ENCODE measurements around the gene TMEM38B. TPM values are rescaled to one million over a fixed set of nuclear protein-coding genes. Genes with fewer than 3 reads are reported as not detected.
"Not testable (repeated sequence)": the region's sequence is repeated elsewhere in the genome, so short reads cannot be mapped to it uniquely, and the experiment has no call there.

TMEM38B gene
- total RNA-seq, 1 experiment from 2014 or later, result 12.5 TPM

DNA sequence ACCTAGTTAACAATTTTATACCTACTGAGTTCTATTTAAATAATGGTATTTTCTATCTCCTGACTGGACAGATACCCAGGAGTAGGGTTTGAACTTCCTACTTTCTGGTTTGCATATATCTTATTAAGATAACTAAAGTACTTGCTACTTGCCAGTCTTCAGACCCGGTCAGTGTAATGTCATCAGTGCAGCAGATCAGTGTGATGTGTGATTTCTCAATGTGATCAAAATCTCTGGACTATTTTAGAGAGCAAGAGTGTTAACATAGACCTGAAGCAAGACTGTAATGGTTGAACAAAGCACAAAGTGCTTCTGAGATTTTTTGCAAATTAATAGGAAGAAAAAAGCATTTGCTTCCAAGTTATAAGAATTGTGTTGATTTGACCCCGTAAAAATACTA, 6.8 kb downstream of the TMEM38B start:
- Mint-ChIP-seq H3K27ac (ENCODE audit: low read depth, unreplicated experiment) (no peak overlapping the region), H3K4me1 (ENCODE audit: insufficient read depth, unreplicated experiment) (peaks cover 15% of the 10 kb centered on the region), H3K36me3 (ENCODE audit: insufficient read depth, unreplicated experiment) (no peaks in the 10 kb centered on the region), H3K27me3 (ENCODE audit: insufficient read depth, unreplicated experiment) (no peaks in the 10 kb centered on the region), H3K4me3 (ENCODE audit: unreplicated experiment) (no peak overlapping the region), H3K9me3 (ENCODE audit: unreplicated experiment) (no peaks in the 10 kb centered on the region)
- POLR2A ChIA-PET, result no interaction called here
- DNase-seq (ENCODE audit: unreplicated experiment), result no peak
- no TSS peak for BruUV-seq (replicated peaks)
- CTCF ChIA-PET, result interaction anchor here (0.5 to 1.8 kb wide), 3 partner anchors 9 to 32 kb away, joined by 4 to 6 read pairs (median 5); no protein-coding TSS in a partner anchor
- intact Hi-C loops (cut with micrococcal nuclease), result no loop called here
- TF ChIP-seq, protein P1, sequence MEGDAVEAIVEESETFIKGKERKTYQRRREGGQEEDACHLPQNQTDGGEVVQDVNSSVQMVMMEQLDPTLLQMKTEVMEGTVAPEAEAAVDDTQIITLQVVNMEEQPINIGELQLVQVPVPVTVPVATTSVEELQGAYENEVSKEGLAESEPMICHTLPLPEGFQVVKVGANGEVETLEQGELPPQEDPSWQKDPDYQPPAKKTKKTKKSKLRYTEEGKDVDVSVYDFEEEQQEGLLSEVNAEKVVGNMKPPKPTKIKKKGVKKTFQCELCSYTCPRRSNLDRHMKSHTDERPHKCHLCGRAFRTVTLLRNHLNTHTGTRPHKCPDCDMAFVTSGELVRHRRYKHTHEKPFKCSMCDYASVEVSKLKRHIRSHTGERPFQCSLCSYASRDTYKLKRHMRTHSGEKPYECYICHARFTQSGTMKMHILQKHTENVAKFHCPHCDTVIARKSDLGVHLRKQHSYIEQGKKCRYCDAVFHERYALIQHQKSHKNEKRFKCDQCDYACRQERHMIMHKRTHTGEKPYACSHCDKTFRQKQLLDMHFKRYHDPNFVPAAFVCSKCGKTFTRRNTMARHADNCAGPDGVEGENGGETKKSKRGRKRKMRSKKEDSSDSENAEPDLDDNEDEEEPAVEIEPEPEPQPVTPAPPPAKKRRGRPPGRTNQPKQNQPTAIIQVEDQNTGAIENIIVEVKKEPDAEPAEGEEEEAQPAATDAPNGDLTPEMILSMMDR (IDR thresholded peaks at IDR 0.05; ENCODE audit: unreplicated experiment), result no peak

DNA sequence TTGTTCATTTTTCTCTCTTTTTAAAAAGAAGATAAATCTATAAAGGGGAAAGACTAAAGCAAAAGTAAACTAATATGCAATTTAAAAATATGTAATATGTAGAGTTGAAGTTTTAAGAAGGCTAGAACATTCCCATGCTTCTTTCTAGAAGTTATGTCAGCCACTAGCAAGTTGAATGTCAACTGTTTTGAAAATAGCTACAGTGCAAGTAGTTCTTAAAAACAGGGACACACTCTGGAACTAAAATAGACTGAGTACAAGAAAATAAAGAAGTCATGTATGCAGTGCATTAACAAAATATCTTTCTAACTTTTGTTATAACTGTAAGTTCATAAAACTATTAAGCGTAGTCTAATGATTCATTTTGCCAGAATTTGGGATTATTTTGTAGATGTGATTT, 7.9 kb downstream of the TMEM38B start:
- H3K9me3 Mint-ChIP-seq (ENCODE audit: unreplicated experiment), result no peaks in the 10 kb centered on the region
- no TSS peak for BruUV-seq (replicated peaks)
- intact Hi-C loops (cut with micrococcal nuclease), result no loop called here
- DNase-seq (ENCODE audit: unreplicated experiment), result no peak
- H3K4me1 Mint-ChIP-seq (ENCODE audit: insufficient read depth, unreplicated experiment), result peaks cover 9% of the 10 kb centered on the region
- H3K27ac Mint-ChIP-seq (ENCODE audit: low read depth, unreplicated experiment), result no peak overlapping the region
- no peak overlapping the region for H3K4me3 Mint-ChIP-seq (ENCODE audit: unreplicated experiment)
- no peaks in the 10 kb centered on the region for H3K27me3 Mint-ChIP-seq (ENCODE audit: insufficient read depth, unreplicated experiment)
- ChIA-PET POLR2A (interaction anchor here (1.2 kb wide), 1 partner anchor 9 kb away, joined by 4 read pairs; the partner anchor contains the start of gene TMEM38B), CTCF (interaction anchor here (0.6 to 1.8 kb wide), 3 partner anchors 10 to 548 kb away, joined by 3 to 5 read pairs (median 3); no protein-coding TSS in a partner anchor)
- TF ChIP-seq, protein P1 (IDR thresholded peaks at IDR 0.05; ENCODE audit: unreplicated experiment), result no peak
- no peaks in the 10 kb centered on the region for H3K36me3 Mint-ChIP-seq (ENCODE audit: insufficient read depth, unreplicated experiment)

DNA sequence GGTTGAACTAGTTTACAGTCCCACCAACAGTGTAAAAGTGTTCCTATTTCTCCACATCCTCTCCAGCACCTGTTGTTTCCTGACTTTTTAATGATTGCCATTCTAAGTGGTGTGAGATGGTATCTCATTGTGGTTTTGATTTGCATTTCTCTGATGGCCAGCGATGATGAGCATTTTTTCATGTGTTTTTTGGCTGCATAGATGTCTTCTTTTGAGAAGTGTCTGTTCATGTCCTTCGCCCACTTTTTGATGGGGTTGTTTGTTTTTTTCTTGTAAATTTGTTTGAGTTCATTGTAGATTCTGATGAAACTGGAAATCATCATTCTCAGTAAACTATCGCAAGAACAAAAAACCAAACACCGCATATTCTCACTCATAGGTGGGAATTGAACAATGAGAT, 9.3 kb downstream of the TMEM38B start:
- intact Hi-C loops (cut with micrococcal nuclease); H3K27me3 Mint-ChIP-seq (ENCODE audit: insufficient read depth, unreplicated experiment); H3K4me1 Mint-ChIP-seq (ENCODE audit: insufficient read depth, unreplicated experiment); DNase-seq (ENCODE audit: unreplicated experiment); BruUV-seq (replicated peaks); CTCF ChIA-PET; H3K27ac Mint-ChIP-seq (ENCODE audit: low read depth, unreplicated experiment); H3K36me3 Mint-ChIP-seq (ENCODE audit: insufficient read depth, unreplicated experiment); H3K9me3 Mint-ChIP-seq (ENCODE audit: unreplicated experiment); POLR2A ChIA-PET; H3K4me3 Mint-ChIP-seq (ENCODE audit: unreplicated experiment): not testable (repeated sequence)

DNA sequence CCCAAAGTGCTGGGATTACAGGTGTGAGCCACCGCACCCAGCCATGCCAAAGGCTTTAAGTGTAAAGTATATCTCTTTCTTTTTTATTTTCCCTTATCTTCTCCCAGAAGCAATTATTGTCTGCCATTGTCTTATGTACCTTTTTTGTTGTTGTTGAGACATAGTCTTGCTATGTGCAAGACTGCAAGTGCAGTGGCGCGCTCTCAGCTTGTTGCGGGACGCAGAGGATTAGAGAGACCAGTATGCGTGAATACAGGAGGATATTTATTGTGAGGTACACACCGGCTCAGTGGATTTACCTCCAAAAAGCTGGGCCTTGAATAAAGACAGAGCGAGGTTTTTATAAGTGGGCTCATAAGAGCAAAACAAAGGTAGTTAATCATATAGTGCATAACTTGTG, 11.8 kb downstream of the TMEM38B start:
- Mint-ChIP-seq H3K27me3 (ENCODE audit: insufficient read depth, unreplicated experiment) (no peaks in the 10 kb centered on the region), H3K36me3 (ENCODE audit: insufficient read depth, unreplicated experiment) (no peaks in the 10 kb centered on the region), H3K4me1 (ENCODE audit: insufficient read depth, unreplicated experiment) (no peaks in the 10 kb centered on the region), H3K4me3 (ENCODE audit: unreplicated experiment) (no peak overlapping the region), H3K27ac (ENCODE audit: low read depth, unreplicated experiment) (no peak overlapping the region), H3K9me3 (ENCODE audit: unreplicated experiment) (no peaks in the 10 kb centered on the region)
- no peak for DNase-seq (ENCODE audit: unreplicated experiment)
- POLR2A ChIA-PET, result interaction anchor here (0.6 to 1.3 kb wide), 2 partner anchors 12 to 613 kb away, joined by 3 to 4 read pairs; partner anchors contain the start of gene TMEM38B
- CTCF ChIA-PET, result interaction anchor here (0.6 to 3.9 kb wide), 4 partner anchors 12 to 94 kb away, joined by 3 to 18 read pairs (median 5); no protein-coding TSS in a partner anchor
- intact Hi-C loops (cut with micrococcal nuclease), result no loop called here
- TF ChIP-seq, protein P1 (IDR thresholded peaks at IDR 0.05; ENCODE audit: unreplicated experiment), result no peak
- no TSS peak for BruUV-seq (replicated peaks)

Data from MCF 10A (cell line).